Endothelial cell (in vitro differentiated cells): Measurements from ENCODE around the gene GRAMD2B. TPM values are rescaled to one million over a fixed set of nuclear protein-coding genes. Genes with fewer than 3 reads are reported as not detected.
"Not testable (repeated sequence)": the region's sequence is repeated elsewhere in the genome, so short reads cannot be mapped to it uniquely, and the experiment has no call there.

ENCODE experiments used
- DNase-seq: peaks from one replicate; pipeline ENCODE4 v3.0.0; 2021; ENCODE audit warnings: low spot score
- H3K27ac Mint-ChIP-seq: one replicate; pipeline ENCODE4 v1.8.0; 2021; ENCODE audit warnings: mixed read lengths, inconsistent platforms; ENCODE audit not compliant: unreplicated experiment
- H3K27me3 Mint-ChIP-seq: one replicate; pipeline ENCODE4 v1.8.0; 2021; ENCODE audit warnings: mild to moderate bottlenecking, moderate library complexity, mixed read lengths, inconsistent platforms; ENCODE audit not compliant: unreplicated experiment
- H3K36me3 Mint-ChIP-seq: one replicate; pipeline ENCODE4 v1.8.0; 2021; ENCODE audit warnings: mild to moderate bottlenecking, low read depth, mixed read lengths, inconsistent platforms; ENCODE audit not compliant: unreplicated experiment
- H3K4me1 Mint-ChIP-seq: one replicate; pipeline ENCODE4 v1.8.0; 2021; ENCODE audit warnings: mild to moderate bottlenecking, mixed read lengths, inconsistent platforms; ENCODE audit not compliant: unreplicated experiment
- H3K4me3 Mint-ChIP-seq: one replicate; pipeline ENCODE4 v1.8.0; 2021; ENCODE audit warnings: mild to moderate bottlenecking, mixed read lengths, inconsistent platforms; ENCODE audit not compliant: unreplicated experiment
- H3K9me3 Mint-ChIP-seq: one replicate; pipeline ENCODE4 v1.8.0; 2021; ENCODE audit warnings: mixed read lengths, inconsistent platforms; ENCODE audit not compliant: unreplicated experiment
- CTCF ChIP-seq: fragments of 200-600 bp; sonication (generic); IDR thresholded peaks from one replicate; pipeline ENCODE4 v1.5.0; 2021; ENCODE audit warnings: antibody characterized with exemption; ENCODE audit not compliant: unreplicated experiment
- total RNA-seq: library from RNA; stranded (reverse); fragmentation: NEBNext Ultra II Directional; extraction: Animal tissue kit (Norgen Biotek cat#: 25700); gene quantifications from one replicate; pipeline ENCODE4 v1.2.1, GENCODE V29; 2021; ENCODE audit not compliant: unreplicated experiment

The GRAMD2B gene
- total RNA-seq, 1 donor from 2014 or later, result 13.4 TPM

- Mint-ChIP-seq H3K9me3 (no peaks in the 10 kb centered on the region), H3K4me3 (no peak overlapping the region), H3K27me3 (peaks cover 3% of the 10 kb centered on the region), H3K27ac (no peak overlapping the region), H3K4me1 (peaks cover 13% of the 10 kb centered on the region), H3K36me3 (no peaks in the 10 kb centered on the region)
- no peak for TF ChIP-seq CTCF
- DNase-seq, result no peak
These were observed 92.1 kb downstream of the GRAMD2B start for GRCh38 chr5:126515337-126515736.

- DNase-seq, result no peak
- no peaks in the 10 kb centered on the region for H3K36me3 Mint-ChIP-seq
- no peak for TF ChIP-seq CTCF
- no peak overlapping the region for H3K4me3 Mint-ChIP-seq
- H3K4me1 Mint-ChIP-seq, result peaks cover 10% of the 10 kb centered on the region
- peaks cover 3% of the 10 kb centered on the region for H3K27me3 Mint-ChIP-seq
- H3K27ac Mint-ChIP-seq, result no peak overlapping the region
- H3K9me3 Mint-ChIP-seq, result no peaks in the 10 kb centered on the region
These were observed 92.9 kb downstream of the GRAMD2B start for GRCh38 chr5:126516133-126516532.

GRCh38 chr5:126516852-126517251 lies 93.6 kb downstream of the GRAMD2B start:
- no peak for TF ChIP-seq CTCF
- Mint-ChIP-seq H3K27ac (no peak overlapping the region), H3K4me3 (no peak overlapping the region), H3K4me1 (peaks cover 10% of the 10 kb centered on the region), H3K9me3 (no peaks in the 10 kb centered on the region), H3K27me3 (peaks cover 3% of the 10 kb centered on the region), H3K36me3 (no peaks in the 10 kb centered on the region)
- DNase-seq, result no peak

- not testable (repeated sequence) for H3K4me3 Mint-ChIP-seq, H3K9me3 Mint-ChIP-seq, H3K27me3 Mint-ChIP-seq, H3K36me3 Mint-ChIP-seq, H3K27ac Mint-ChIP-seq, DNase-seq, H3K4me1 Mint-ChIP-seq
These were observed 96.0 kb downstream of the GRAMD2B start for GRCh38 chr5:126519223-126519622.

- no peak for TF ChIP-seq CTCF
- no peaks in the 10 kb centered on the region for H3K36me3 Mint-ChIP-seq
- H3K27me3 Mint-ChIP-seq, result no peaks in the 10 kb centered on the region
- no peak for DNase-seq
- H3K27ac Mint-ChIP-seq, result no peak overlapping the region
- no peaks in the 10 kb centered on the region for H3K9me3 Mint-ChIP-seq
- H3K4me3 Mint-ChIP-seq, result no peak overlapping the region
- peaks cover 16% of the 10 kb centered on the region for H3K4me1 Mint-ChIP-seq
These were observed 96.7 kb downstream of the GRAMD2B start for GRCh38 chr5:126519637-126520592.
